NCI-H2107 (cell line): ENCODE measurements around the gene HAS3.
"Not testable (repeated sequence)": the region's sequence is repeated elsewhere in the genome, so short reads cannot be mapped to it uniquely, and the experiment has no call there.

Experiments used
- DNase-seq: peaks from one replicate; lab custom pipeline; 2025; lab: John Stamatoyannopoulos, UW

Gene HAS3

GRCh38 chr16:69105501-69106361 lies at the start of gene HAS3:
Gene HAS3 (plus strand): TSS chr16:69105653. CDS start chr16:69109396, 3,743 bp downstream.
- peak; percentile 31 for DNase-seq

GRCh38 chr16:69055980-69056379 lies 49.5 kb upstream of the HAS3 start:
- DNase-seq, result no peak

GRCh38 chr16:69056421-69056820 lies 49.0 kb upstream of the HAS3 start:
- no peak for DNase-seq

- no peak for DNase-seq
These were observed 47.8 kb upstream of the HAS3 start for GRCh38 chr16:69057400-69058378.

GRCh38 chr16:69063491-69063890 lies 42.0 kb upstream of the HAS3 start:
- DNase-seq, result not testable (repeated sequence)

GRCh38 chr16:69064124-69064763 lies 41.2 kb upstream of the HAS3 start:
- DNase-seq, result no peak

GRCh38 chr16:69064764-69065313 lies 40.6 kb upstream of the HAS3 start:
- DNase-seq, result peak; percentile 17

GRCh38 chr16:69069504-69069903 lies 35.9 kb upstream of the HAS3 start:
- DNase-seq, result no peak

GRCh38 chr16:69071036-69071435 lies 34.4 kb upstream of the HAS3 start:
- DNase-seq, result no peak

GRCh38 chr16:69072640-69072974 lies 32.8 kb upstream of the HAS3 start:
- no peak for DNase-seq

- no peak for DNase-seq
These were observed 32.2 kb upstream of the HAS3 start for GRCh38 chr16:69073181-69073702.

- DNase-seq, result no peak
These were observed 28.2 kb upstream of the HAS3 start for GRCh38 chr16:69077251-69077650.

GRCh38 chr16:69078073-69078472 lies 27.4 kb upstream of the HAS3 start:
- DNase-seq, result no peak

GRCh38 chr16:69079697-69080096 lies 25.8 kb upstream of the HAS3 start:
- DNase-seq, result no peak

- no peak for DNase-seq
These were observed 22.0 kb upstream of the HAS3 start for GRCh38 chr16:69083306-69083941.

GRCh38 chr16:69084289-69084688 lies 21.2 kb upstream of the HAS3 start:
- no peak for DNase-seq

- DNase-seq, result no peak
These were observed 20.3 kb upstream of the HAS3 start for GRCh38 chr16:69085032-69085695.

GRCh38 chr16:69087161-69087581 lies 18.3 kb upstream of the HAS3 start:
- no peak for DNase-seq

- DNase-seq, result no peak
These were observed 16.8 kb upstream of the HAS3 start for GRCh38 chr16:69088684-69089083.

- DNase-seq, result peak; percentile 60
These were observed 16.2 kb upstream of the HAS3 start for GRCh38 chr16:69089091-69089910.
